SK-N-SH (cell line): Measurements from ENCODE around the gene CPA1. TPM values are rescaled to one million over a fixed set of nuclear protein-coding genes. Genes with fewer than 3 reads are reported as not detected.

Source experiments
- CTCF ChIA-PET: fragments of 300-600, 350-600 bp; formaldehyde crosslinking; extraction: SDS; loops from one replicate; lab custom pipeline; 2021; lab: Yijun Ruan, JAX
- POLR2A ChIA-PET: fragments of 350-600 bp; sonication (Branson Sonifier 250); formaldehyde crosslinking; extraction: SDS; loops from one replicate; lab custom pipeline; 2020; ENCODE audit warnings: antibody characterized with exemption, inconsistent platforms; lab: Yijun Ruan, JAX
- DNase-seq: peaks from one replicate; pipeline ENCODE4 v3.0.0; 2012
- H2AFZ ChIP-seq: fragments of 200-600 bp; sonication (generic); 2 replicates; pipeline ENCODE4 v1.8.1; 2016; ENCODE audit warnings: antibody characterized with exemption, mild to moderate bottlenecking, low read depth
- H3F3A ChIP-seq: fragments of 200-600 bp; sonication (generic); replicated peaks from 2 replicates; pipeline ENCODE3; 2016; ENCODE audit warnings: antibody characterized with exemption, mild to moderate bottlenecking; ENCODE audit not compliant: insufficient read depth
- H3K27ac ChIP-seq, 2 experiments: fragments of 200-500 bp in 1 of 2; fragments of 200-600 bp in 1 of 2; sonication (Bioruptor generic) in 1 of 2; sonication (generic), shearing (Covaris generic) in 1 of 2; 2 replicates each; pipeline versions ENCODE4 v1.5.1 to v1.6.1; 2014 to 2016; ENCODE audit warnings: low read depth in 2 of 2, inconsistent platforms in 1 of 2, low read length in 1 of 2, mild to moderate bottlenecking in 1 of 2, mixed read lengths in 1 of 2
- H3K27me3 ChIP-seq: fragments of 200-600 bp; sonication (generic), shearing (Covaris generic); 2 replicates; pipeline ENCODE4 v1.6.1; 2016; ENCODE audit warnings: mixed run types; ENCODE audit not compliant: insufficient read depth
- H3K36me3 ChIP-seq, 2 experiments: fragments of 200-500 bp in 1 of 2; fragments of 200-600 bp in 1 of 2; sonication (Bioruptor generic) in 1 of 2; sonication (generic) in 1 of 2; replicated peaks in 1 of 2; 2 replicates each; pipeline versions ENCODE3 to v1.5.1; 2014 to 2016; ENCODE audit warnings: low read length in 1 of 2, mild to moderate bottlenecking in 1 of 2; ENCODE audit not compliant: insufficient read depth in 2 of 2, control insufficient read depth in 1 of 2
- H3K4me1 ChIP-seq, 2 experiments: fragments of 200-500 bp in 1 of 2; fragments of 200-600 bp in 1 of 2; sonication (Bioruptor generic) in 1 of 2; sonication (generic), shearing (Covaris generic) in 1 of 2; 2 replicates each; pipeline versions ENCODE4 v1.5.1 to v1.6.1; 2014 to 2016; ENCODE audit warnings: low read depth in 1 of 2, low read length in 1 of 2, mixed run types in 1 of 2; ENCODE audit not compliant: insufficient read depth in 2 of 2, control insufficient read depth in 1 of 2
- H3K4me2 ChIP-seq: fragments of 200-600 bp; sonication (generic), shearing (Covaris generic); 2 replicates; pipeline ENCODE4 v1.6.1; 2017; ENCODE audit warnings: mixed run types
- H3K4me3 ChIP-seq, 2 experiments: fragments of 200-500 bp in 1 of 2; fragments of 200-600 bp in 1 of 2; sonication (Bioruptor generic) in 1 of 2; sonication (generic), shearing (Covaris generic) in 1 of 2; 2 replicates each; pipeline versions ENCODE4 v1.5.1 to v1.8.1; 2014 to 2016; ENCODE audit warnings: low read depth in 2 of 2, inconsistent platforms in 1 of 2, low read length in 1 of 2, mild to moderate bottlenecking in 1 of 2, mixed read lengths in 1 of 2, moderate library complexity in 1 of 2
- H3K79me2 ChIP-seq: fragments of 200-600 bp; sonication (generic); 2 replicates; pipeline ENCODE4 v1.8.1; 2017; ENCODE audit warnings: mild to moderate bottlenecking; ENCODE audit not compliant: insufficient read depth
- H3K9ac ChIP-seq: fragments of 200-600 bp; sonication (generic); 2 replicates; pipeline ENCODE4 v1.6.1; 2017; ENCODE audit warnings: mixed run types
- H3K9me2 ChIP-seq: fragments of 200-600 bp; sonication (generic); 2 replicates; pipeline ENCODE4 v1.6.1; 2017; ENCODE audit warnings: mixed run types
- H3K9me3 ChIP-seq: fragments of 200-600 bp; sonication (generic); 2 replicates; pipeline ENCODE4 v1.6.1; 2017; ENCODE audit warnings: mixed run types, mild to moderate bottlenecking, moderate library complexity
- H4K20me1 ChIP-seq: fragments of 200-600 bp; sonication (generic); 2 replicates; pipeline ENCODE4 v1.6.1; 2017; ENCODE audit warnings: mild to moderate bottlenecking, mixed run types; ENCODE audit not compliant: insufficient read depth
- FOSL2 ChIP-seq: IDR thresholded peaks from 2 replicates; pipeline ENCODE4 v1.4.0; 2012; ENCODE audit warnings: low read depth, mild to moderate bottlenecking, moderate library complexity, borderline replicate concordance
- GABPA ChIP-seq: IDR thresholded peaks from 2 replicates; pipeline ENCODE4 v1.4.0; 2012; ENCODE audit warnings: low read depth, mild to moderate bottlenecking
- GATA2 ChIP-seq: sonication (generic); formaldehyde crosslinking; IDR thresholded peaks from 2 replicates; pipeline ENCODE4 v1.5.0; 2020; ENCODE audit warnings: mild to moderate bottlenecking, missing genetic modification reagents
- JUND ChIP-seq: IDR thresholded peaks from 2 replicates; pipeline ENCODE4 v1.4.0; 2012
- MEF2A ChIP-seq: IDR thresholded peaks from 2 replicates; pipeline ENCODE4 v1.4.0; 2012; ENCODE audit warnings: low read depth, borderline replicate concordance
- MXI1 ChIP-seq: IDR thresholded peaks from 2 replicates; pipeline ENCODE4 v1.6.1; 2012; ENCODE audit warnings: mild to moderate bottlenecking, low read depth, low read length, improper control_type of control experiment
- NFIC ChIP-seq: IDR thresholded peaks from 2 replicates; pipeline ENCODE4 v1.4.0; 2012; ENCODE audit warnings: borderline replicate concordance
- POLR2AphosphoS5 ChIP-seq: IDR thresholded peaks from 2 replicates; pipeline ENCODE4 v1.6.1; 2012; ENCODE audit warnings: low read depth, low read length
- RFX5 ChIP-seq: IDR thresholded peaks from 2 replicates; pipeline ENCODE4 v1.6.1; 2012; ENCODE audit warnings: mild to moderate bottlenecking, improper control_type of control experiment, low read length
- RXRA ChIP-seq: IDR thresholded peaks from 2 replicates; pipeline ENCODE4 v1.4.0; 2012; ENCODE audit warnings: low read depth, mild to moderate bottlenecking, borderline replicate concordance
- SMC3 ChIP-seq: IDR thresholded peaks from 2 replicates; pipeline ENCODE4 v1.6.1; 2012; ENCODE audit warnings: low read depth, low read length, improper control_type of control experiment
- TCF12 ChIP-seq: IDR thresholded peaks from 2 replicates; pipeline ENCODE4 v1.4.0; 2012
- WGBS: methylation state at CpG from one replicate; pipeline ENCODE4 v1.1.6; 2017; ENCODE audit warnings: low lambda C conversion rate; 5-methylcytosine and 5-hydroxymethylcytosine counted together
- polyA plus RNA-seq, 3 experiments: library from polyadenylated mRNA; depleted of rRNA; stranded (reverse); fragments of >200 nt; gene quantifications; 2 replicates each; pipeline ENCODE4 v1.2.3, GENCODE V29; 2012
- TF ChIP-seq, protein P1 (sequence below): IDR thresholded peaks from 2 replicates; pipeline ENCODE4 v1.6.1; 2012; ENCODE audit warnings: mild to moderate bottlenecking, low read depth, low read length, moderate library complexity
- TF ChIP-seq, protein P2 (sequence below): fragments of 150-350 bp; IDR thresholded peaks from 2 replicates; pipeline ENCODE4 v1.6.1; 2017; ENCODE audit warnings: antibody characterized with exemption, low read length, low read depth, borderline replicate concordance
- TF ChIP-seq, protein P3 (sequence below): fragments of 150-350 bp; IDR thresholded peaks from 2 replicates; pipeline ENCODE4 v1.6.1; 2016; ENCODE audit warnings: mild to moderate bottlenecking, low read depth, low read length
- TF ChIP-seq, protein P4 (sequence below): fragments of 200-600 bp; sonication (generic); IDR thresholded peaks from 2 replicates; pipeline ENCODE4 v1.6.1; 2017; ENCODE audit warnings: antibody characterized with exemption, mild to moderate bottlenecking, moderate library complexity
- TF ChIP-seq, protein P5 (sequence below): IDR thresholded peaks from 2 replicates; pipeline ENCODE4 v1.4.0; 2012; ENCODE audit warnings: low read depth
- TF ChIP-seq, protein P6 (sequence below): IDR thresholded peaks from 2 replicates; pipeline ENCODE4 v1.4.0; 2012; ENCODE audit warnings: low read depth, borderline replicate concordance

The CPA1 gene
- polyA plus RNA-seq, 1 of the 3 experiments (the other 2 are of a cell fraction), result 0.05 TPM

DNA sequence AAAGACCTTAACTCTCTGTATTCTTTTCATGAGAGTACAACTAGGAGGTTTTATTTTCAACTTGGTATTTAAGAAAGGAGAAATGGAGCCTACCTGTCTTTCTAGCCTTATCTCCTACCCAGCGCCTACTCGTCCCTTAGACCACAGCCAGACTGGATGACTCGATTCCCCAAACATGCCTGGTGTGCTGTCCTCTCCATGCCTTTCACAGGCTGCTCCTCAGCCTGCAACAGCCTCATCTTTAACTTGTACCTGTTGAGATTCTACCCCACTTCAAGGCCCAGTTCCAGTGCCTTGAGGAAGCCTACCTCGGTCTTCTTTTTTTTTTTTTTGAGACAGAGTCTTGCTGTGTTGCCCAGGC is 29.4 kb downstream of the CPA1 start:
- no peak for DNase-seq
- no peaks in the 10 kb centered on the region for H3K27me3 ChIP-seq

DNA sequence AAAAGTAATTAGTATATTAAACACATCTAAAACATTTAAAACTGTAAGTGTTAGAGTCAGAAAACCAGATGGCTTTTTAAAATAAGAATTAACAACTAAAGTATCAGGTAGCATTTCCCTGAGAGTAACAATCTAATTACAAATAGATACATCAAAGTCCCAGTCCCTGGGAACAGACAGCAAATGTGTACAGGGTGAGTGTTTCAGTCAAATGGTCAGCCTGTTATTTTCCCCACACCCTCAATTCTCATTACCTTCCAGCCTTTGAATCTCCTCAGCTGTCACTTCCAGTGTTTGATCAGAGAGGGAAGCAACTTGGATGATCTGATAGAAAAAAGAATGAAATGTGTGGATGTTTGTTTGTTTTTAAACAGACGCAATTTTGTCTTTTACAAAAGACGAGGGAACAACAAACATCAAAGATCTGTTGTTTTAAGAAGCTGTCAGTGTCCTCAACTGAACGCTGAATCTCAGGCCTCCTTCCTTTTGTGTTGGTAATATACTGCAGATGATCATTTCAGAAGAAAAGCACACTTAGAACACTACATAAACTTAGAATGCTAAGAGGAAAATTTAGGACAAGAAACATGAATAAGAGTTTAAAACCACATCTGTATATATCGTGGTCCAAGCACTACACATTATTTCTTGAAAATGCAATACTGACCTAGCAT is 30.7 kb downstream of the CPA1 start:
- Histone ChIP-seq H4K20me1 (no peaks in the 10 kb centered on the region), H3K36me3 (peaks cover under 1 to 5% of the 10 kb centered on the region in 2 experiments), H3K9me2 (no peaks in the 10 kb centered on the region), H3K27ac (peak overlapping the region in 1 of 2 experiments; percentile 50; a peak in 2 of 4 replicates), H3K4me1 (peaks cover 8 to 24% of the 10 kb centered on the region in 2 experiments; a peak in 3 of 4 replicates), H2AFZ (no peak overlapping the region), H3K27me3 (no peaks in the 10 kb centered on the region), H3K79me2 (no peaks in the 10 kb centered on the region), H3K4me3 (no peak overlapping the region), H3K9ac (no peak overlapping the region), H3F3A (no peaks in the 10 kb centered on the region), H3K9me3 (no peaks in the 10 kb centered on the region), H3K4me2 (no peak overlapping the region)
- ChIA-PET POLR2A (no interaction called here), CTCF (interaction anchor here (1.0 to 1.4 kb wide), 3 partner anchors 11 to 133 kb away, joined by 4 read pairs; no protein-coding TSS in a partner anchor)
- 93% methylated on average over 4 of the region's 4 CpGs for WGBS
- TF ChIP-seq, protein P1, sequence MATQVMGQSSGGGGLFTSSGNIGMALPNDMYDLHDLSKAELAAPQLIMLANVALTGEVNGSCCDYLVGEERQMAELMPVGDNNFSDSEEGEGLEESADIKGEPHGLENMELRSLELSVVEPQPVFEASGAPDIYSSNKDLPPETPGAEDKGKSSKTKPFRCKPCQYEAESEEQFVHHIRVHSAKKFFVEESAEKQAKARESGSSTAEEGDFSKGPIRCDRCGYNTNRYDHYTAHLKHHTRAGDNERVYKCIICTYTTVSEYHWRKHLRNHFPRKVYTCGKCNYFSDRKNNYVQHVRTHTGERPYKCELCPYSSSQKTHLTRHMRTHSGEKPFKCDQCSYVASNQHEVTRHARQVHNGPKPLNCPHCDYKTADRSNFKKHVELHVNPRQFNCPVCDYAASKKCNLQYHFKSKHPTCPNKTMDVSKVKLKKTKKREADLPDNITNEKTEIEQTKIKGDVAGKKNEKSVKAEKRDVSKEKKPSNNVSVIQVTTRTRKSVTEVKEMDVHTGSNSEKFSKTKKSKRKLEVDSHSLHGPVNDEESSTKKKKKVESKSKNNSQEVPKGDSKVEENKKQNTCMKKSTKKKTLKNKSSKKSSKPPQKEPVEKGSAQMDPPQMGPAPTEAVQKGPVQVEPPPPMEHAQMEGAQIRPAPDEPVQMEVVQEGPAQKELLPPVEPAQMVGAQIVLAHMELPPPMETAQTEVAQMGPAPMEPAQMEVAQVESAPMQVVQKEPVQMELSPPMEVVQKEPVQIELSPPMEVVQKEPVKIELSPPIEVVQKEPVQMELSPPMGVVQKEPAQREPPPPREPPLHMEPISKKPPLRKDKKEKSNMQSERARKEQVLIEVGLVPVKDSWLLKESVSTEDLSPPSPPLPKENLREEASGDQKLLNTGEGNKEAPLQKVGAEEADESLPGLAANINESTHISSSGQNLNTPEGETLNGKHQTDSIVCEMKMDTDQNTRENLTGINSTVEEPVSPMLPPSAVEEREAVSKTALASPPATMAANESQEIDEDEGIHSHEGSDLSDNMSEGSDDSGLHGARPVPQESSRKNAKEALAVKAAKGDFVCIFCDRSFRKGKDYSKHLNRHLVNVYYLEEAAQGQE, result no peak
- no peak for TF ChIP-seq MXI1
- TF ChIP-seq TCF12, result no peak
- TF ChIP-seq MEF2A, result no peak
- TF ChIP-seq NFIC, result no peak
- TF ChIP-seq FOSL2, result no peak
- no peak for TF ChIP-seq RXRA
- TF ChIP-seq GATA2 (CRISPR knock-in tag), result no peak
- TF ChIP-seq, protein P2, sequence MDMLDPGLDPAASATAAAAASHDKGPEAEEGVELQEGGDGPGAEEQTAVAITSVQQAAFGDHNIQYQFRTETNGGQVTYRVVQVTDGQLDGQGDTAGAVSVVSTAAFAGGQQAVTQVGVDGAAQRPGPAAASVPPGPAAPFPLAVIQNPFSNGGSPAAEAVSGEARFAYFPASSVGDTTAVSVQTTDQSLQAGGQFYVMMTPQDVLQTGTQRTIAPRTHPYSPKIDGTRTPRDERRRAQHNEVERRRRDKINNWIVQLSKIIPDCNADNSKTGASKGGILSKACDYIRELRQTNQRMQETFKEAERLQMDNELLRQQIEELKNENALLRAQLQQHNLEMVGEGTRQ, result no peak
- TF ChIP-seq, protein P3, sequence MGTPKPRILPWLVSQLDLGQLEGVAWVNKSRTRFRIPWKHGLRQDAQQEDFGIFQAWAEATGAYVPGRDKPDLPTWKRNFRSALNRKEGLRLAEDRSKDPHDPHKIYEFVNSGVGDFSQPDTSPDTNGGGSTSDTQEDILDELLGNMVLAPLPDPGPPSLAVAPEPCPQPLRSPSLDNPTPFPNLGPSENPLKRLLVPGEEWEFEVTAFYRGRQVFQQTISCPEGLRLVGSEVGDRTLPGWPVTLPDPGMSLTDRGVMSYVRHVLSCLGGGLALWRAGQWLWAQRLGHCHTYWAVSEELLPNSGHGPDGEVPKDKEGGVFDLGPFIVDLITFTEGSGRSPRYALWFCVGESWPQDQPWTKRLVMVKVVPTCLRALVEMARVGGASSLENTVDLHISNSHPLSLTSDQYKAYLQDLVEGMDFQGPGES, result no peak
- TF ChIP-seq, protein P4, sequence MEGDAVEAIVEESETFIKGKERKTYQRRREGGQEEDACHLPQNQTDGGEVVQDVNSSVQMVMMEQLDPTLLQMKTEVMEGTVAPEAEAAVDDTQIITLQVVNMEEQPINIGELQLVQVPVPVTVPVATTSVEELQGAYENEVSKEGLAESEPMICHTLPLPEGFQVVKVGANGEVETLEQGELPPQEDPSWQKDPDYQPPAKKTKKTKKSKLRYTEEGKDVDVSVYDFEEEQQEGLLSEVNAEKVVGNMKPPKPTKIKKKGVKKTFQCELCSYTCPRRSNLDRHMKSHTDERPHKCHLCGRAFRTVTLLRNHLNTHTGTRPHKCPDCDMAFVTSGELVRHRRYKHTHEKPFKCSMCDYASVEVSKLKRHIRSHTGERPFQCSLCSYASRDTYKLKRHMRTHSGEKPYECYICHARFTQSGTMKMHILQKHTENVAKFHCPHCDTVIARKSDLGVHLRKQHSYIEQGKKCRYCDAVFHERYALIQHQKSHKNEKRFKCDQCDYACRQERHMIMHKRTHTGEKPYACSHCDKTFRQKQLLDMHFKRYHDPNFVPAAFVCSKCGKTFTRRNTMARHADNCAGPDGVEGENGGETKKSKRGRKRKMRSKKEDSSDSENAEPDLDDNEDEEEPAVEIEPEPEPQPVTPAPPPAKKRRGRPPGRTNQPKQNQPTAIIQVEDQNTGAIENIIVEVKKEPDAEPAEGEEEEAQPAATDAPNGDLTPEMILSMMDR, result no peak
- no peak for TF ChIP-seq SMC3
- no peak for TF ChIP-seq RFX5
- TF ChIP-seq POLR2AphosphoS5, result no peak
- TF ChIP-seq, protein P5, sequence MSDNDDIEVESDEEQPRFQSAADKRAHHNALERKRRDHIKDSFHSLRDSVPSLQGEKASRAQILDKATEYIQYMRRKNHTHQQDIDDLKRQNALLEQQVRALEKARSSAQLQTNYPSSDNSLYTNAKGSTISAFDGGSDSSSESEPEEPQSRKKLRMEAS, result no peak
- no peak for TF ChIP-seq JUND
- DNase-seq, result no peak

More for the DNA sequence above, 29.4 kb downstream of the CPA1 start:
- Histone ChIP-seq H4K20me1 (no peaks in the 10 kb centered on the region), H2AFZ (peak overlapping the region; percentile 56; the same call in 1 of the 2 replicates), H3K4me1 (peaks cover 8 to 24% of the 10 kb centered on the region in 2 experiments; a peak in 3 of 4 replicates), H3K9me2 (no peaks in the 10 kb centered on the region), H3K79me2 (no peaks in the 10 kb centered on the region), H3K9me3 (no peaks in the 10 kb centered on the region), H3K36me3 (peaks cover 4 to 5% of the 10 kb centered on the region in 2 experiments), H3F3A (no peaks in the 10 kb centered on the region), H3K9ac (no peak overlapping the region), H3K27ac (peak overlapping the region; percentile 29 to 87; a peak in 3 of 4 replicates), H3K4me2 (0 out of 2 replicates have a peak overlapping the region, but pooled peaks have one; percentile 14), H3K4me3 (no peak overlapping the region)
- ChIA-PET POLR2A (no interaction called here), CTCF (no interaction called here)
- WGBS, result 86% methylated on average over 4 of the region's 4 CpGs
- TF ChIP-seq, protein P6, sequence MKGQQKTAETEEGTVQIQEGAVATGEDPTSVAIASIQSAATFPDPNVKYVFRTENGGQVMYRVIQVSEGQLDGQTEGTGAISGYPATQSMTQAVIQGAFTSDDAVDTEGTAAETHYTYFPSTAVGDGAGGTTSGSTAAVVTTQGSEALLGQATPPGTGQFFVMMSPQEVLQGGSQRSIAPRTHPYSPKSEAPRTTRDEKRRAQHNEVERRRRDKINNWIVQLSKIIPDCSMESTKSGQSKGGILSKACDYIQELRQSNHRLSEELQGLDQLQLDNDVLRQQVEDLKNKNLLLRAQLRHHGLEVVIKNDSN, result no peak
- 0 out of 2 replicates have a peak, but pooled peaks have one; percentile 1 for TF ChIP-seq GABPA
